BLaER1 (cell line): Measurements from ENCODE around the gene ANG.
"Not testable (repeated sequence)": the region's sequence is repeated elsewhere in the genome, so short reads cannot be mapped to it uniquely, and the experiment has no call there.

ENCODE experiments used
- H3K27ac ChIP-seq: shearing (Covaris generic); formaldehyde crosslinking; 2 replicates; pipeline ENCODE4 v1.8.1; 2022
- H3K27me3 ChIP-seq: shearing (Covaris generic); formaldehyde crosslinking; 2 replicates; pipeline ENCODE4 v1.8.1; 2022
- H3K36me3 ChIP-seq: shearing (Covaris generic); formaldehyde crosslinking; 2 replicates; pipeline ENCODE4 v1.8.1; 2022
- H3K4me1 ChIP-seq: shearing (Covaris generic); formaldehyde crosslinking; 2 replicates; pipeline ENCODE4 v1.8.1; 2022
- H3K4me2 ChIP-seq: shearing (Covaris generic); formaldehyde crosslinking; 2 replicates; pipeline ENCODE4 v1.8.1; 2022
- H3K4me3 ChIP-seq: shearing (Covaris generic); formaldehyde crosslinking; 2 replicates; pipeline ENCODE4 v1.8.1; 2022
- H3K9ac ChIP-seq: shearing (Covaris generic); formaldehyde crosslinking; 2 replicates; pipeline ENCODE4 v1.8.1; 2022
- H3K9me3 ChIP-seq: shearing (Covaris generic); formaldehyde crosslinking; 2 replicates; pipeline ENCODE4 v1.8.1; 2022
- H4K20me1 ChIP-seq: shearing (Covaris generic); formaldehyde crosslinking; 2 replicates; pipeline ENCODE4 v1.8.1; 2022
- Cebpa-rat ChIP-seq: shearing (Covaris generic); IDR thresholded peaks from 2 replicates; pipeline ENCODE4 v1.8.1; 2022

Gene ANG

GRCh38 chr14:20732979-20733635 lies 44.5 kb downstream of the ANG start:
- Histone ChIP-seq H3K9ac (no peak overlapping the region), H3K27ac (no peak overlapping the region), H3K4me2 (no peak overlapping the region), H3K36me3 (no peaks in the 10 kb centered on the region), H3K4me3 (no peak overlapping the region), H3K9me3 (no peaks in the 10 kb centered on the region), H4K20me1 (no peaks in the 10 kb centered on the region), H3K27me3 (no peaks in the 10 kb centered on the region), H3K4me1 (no peaks in the 10 kb centered on the region)
- no peak for TF ChIP-seq Cebpa-rat

- Histone ChIP-seq H3K9ac (no peak overlapping the region), H3K36me3 (no peaks in the 10 kb centered on the region), H3K4me2 (no peak overlapping the region), H3K27ac (no peak overlapping the region), H3K9me3 (no peaks in the 10 kb centered on the region), H4K20me1 (no peaks in the 10 kb centered on the region), H3K4me3 (no peak overlapping the region), H3K4me1 (no peaks in the 10 kb centered on the region), H3K27me3 (no peaks in the 10 kb centered on the region)
- TF ChIP-seq Cebpa-rat = no peak
Measured at GRCh38 chr14:20733684-20734429, 45.3 kb downstream of the ANG start.

GRCh38 chr14:20734430-20734806 lies 45.9 kb downstream of the ANG start:
- H3K4me1 ChIP-seq = no peaks in the 10 kb centered on the region
- no peaks in the 10 kb centered on the region for H3K9me3 ChIP-seq
- no peaks in the 10 kb centered on the region for H3K27me3 ChIP-seq
- H3K4me2 ChIP-seq = no peak overlapping the region
- no peak overlapping the region for H3K9ac ChIP-seq
- H3K36me3 ChIP-seq = no peaks in the 10 kb centered on the region
- no peaks in the 10 kb centered on the region for H4K20me1 ChIP-seq
- no peak overlapping the region for H3K27ac ChIP-seq
- H3K4me3 ChIP-seq = no peak overlapping the region
- no peak for TF ChIP-seq Cebpa-rat

- H3K4me2 ChIP-seq = not testable (repeated sequence)
Measured at GRCh38 chr14:20738292-20738691, 49.7 kb downstream of the ANG start.

GRCh38 chr14:20742132-20742531 lies 53.6 kb downstream of the ANG start:
- H3K27ac ChIP-seq = no peak overlapping the region
- no peak for TF ChIP-seq Cebpa-rat
- H3K4me2 ChIP-seq = no peak overlapping the region
- no peak overlapping the region for H3K4me3 ChIP-seq
- no peaks in the 10 kb centered on the region for H3K27me3 ChIP-seq
- H3K4me1 ChIP-seq = no peaks in the 10 kb centered on the region
- H3K36me3 ChIP-seq = no peaks in the 10 kb centered on the region
- H3K9me3 ChIP-seq = no peaks in the 10 kb centered on the region
- no peaks in the 10 kb centered on the region for H4K20me1 ChIP-seq
- no peak overlapping the region for H3K9ac ChIP-seq

More at GRCh38 chr14:20738292-20738691, 49.7 kb downstream of the ANG start:
- not testable (repeated sequence) for H4K20me1 ChIP-seq, H3K4me3 ChIP-seq, H3K36me3 ChIP-seq, H3K9me3 ChIP-seq, H3K9ac ChIP-seq, H3K4me1 ChIP-seq, H3K27me3 ChIP-seq, H3K27ac ChIP-seq

- Histone ChIP-seq H3K4me1 (no peaks in the 10 kb centered on the region), H3K27ac (no peak overlapping the region), H3K9ac (no peak overlapping the region), H3K36me3 (no peaks in the 10 kb centered on the region), H3K4me3 (no peak overlapping the region), H3K27me3 (no peaks in the 10 kb centered on the region), H3K9me3 (no peaks in the 10 kb centered on the region), H3K4me2 (no peak overlapping the region), H4K20me1 (no peaks in the 10 kb centered on the region)
- no peak for TF ChIP-seq Cebpa-rat
Measured at GRCh38 chr14:20743556-20743955, 55.0 kb downstream of the ANG start.
